Fibroblast of lung (primary cell): ENCODE data around the gene PITX3.

Experiments used
- EZH2 ChIP-seq: IDR thresholded peaks from 2 replicates; pipeline ENCODE4 v1.5.1; 2012; ENCODE audit warnings: low read length, control low read depth, mild to moderate bottlenecking; ENCODE audit errors: missing control alignments
- TF ChIP-seq, protein P1 (sequence below), 2 donors: IDR thresholded peaks in 1 of 2; conservative IDR thresholded peaks in 1 of 2; 1 replicate in 1 of 2; 2 replicates in 1 of 2; pipeline ENCODE4 v1.5.1; 2011 to 2012; ENCODE audit warnings: low read length in 2 of 2, control low read depth in 1 of 2, inconsistent platforms in 1 of 2, low read depth in 1 of 2, mild to moderate bottlenecking in 1 of 2

DNA sequence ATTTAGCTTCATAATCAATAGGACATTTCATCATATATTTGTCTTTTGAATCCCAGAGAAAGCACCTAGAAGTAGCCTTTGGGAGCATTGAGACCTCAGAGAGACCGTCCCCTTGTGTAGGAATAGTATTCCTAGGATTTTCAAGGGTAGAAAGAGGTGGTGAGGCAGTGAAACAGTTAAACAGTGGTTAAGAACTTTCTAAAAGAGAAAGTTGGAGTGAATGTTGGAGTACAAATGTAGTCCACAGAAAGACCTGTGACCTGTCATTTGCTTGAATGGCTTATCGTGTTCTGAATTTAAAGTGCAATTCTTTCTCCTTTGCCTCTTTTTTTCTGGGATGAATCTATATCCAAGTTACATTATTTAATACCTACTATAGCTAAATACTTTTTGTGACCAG is 34.0 kb upstream of the PITX3 start:
- TF ChIP-seq, protein P1, sequence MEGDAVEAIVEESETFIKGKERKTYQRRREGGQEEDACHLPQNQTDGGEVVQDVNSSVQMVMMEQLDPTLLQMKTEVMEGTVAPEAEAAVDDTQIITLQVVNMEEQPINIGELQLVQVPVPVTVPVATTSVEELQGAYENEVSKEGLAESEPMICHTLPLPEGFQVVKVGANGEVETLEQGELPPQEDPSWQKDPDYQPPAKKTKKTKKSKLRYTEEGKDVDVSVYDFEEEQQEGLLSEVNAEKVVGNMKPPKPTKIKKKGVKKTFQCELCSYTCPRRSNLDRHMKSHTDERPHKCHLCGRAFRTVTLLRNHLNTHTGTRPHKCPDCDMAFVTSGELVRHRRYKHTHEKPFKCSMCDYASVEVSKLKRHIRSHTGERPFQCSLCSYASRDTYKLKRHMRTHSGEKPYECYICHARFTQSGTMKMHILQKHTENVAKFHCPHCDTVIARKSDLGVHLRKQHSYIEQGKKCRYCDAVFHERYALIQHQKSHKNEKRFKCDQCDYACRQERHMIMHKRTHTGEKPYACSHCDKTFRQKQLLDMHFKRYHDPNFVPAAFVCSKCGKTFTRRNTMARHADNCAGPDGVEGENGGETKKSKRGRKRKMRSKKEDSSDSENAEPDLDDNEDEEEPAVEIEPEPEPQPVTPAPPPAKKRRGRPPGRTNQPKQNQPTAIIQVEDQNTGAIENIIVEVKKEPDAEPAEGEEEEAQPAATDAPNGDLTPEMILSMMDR (conservative IDR thresholded peaks at IDR 0.05 in 1 of 2, IDR thresholded peaks at IDR 0.05 in 1 of 2; ENCODE audit: low read depth in 1 of 2, low read length in 2 of 2): no peak
- TF ChIP-seq EZH2: no peak
